HG03159 (cell line): ENCODE measurements around the gene TEPSIN.

Source experiments
- ATAC-seq: cut with Tn5 transposase; IDR thresholded peaks from one replicate; pipeline ENCODE4 v1.9.1; 2021; ENCODE audit warnings: mild to moderate bottlenecking, moderate library complexity; ENCODE audit not compliant: unreplicated experiment

Gene TEPSIN, protein sequence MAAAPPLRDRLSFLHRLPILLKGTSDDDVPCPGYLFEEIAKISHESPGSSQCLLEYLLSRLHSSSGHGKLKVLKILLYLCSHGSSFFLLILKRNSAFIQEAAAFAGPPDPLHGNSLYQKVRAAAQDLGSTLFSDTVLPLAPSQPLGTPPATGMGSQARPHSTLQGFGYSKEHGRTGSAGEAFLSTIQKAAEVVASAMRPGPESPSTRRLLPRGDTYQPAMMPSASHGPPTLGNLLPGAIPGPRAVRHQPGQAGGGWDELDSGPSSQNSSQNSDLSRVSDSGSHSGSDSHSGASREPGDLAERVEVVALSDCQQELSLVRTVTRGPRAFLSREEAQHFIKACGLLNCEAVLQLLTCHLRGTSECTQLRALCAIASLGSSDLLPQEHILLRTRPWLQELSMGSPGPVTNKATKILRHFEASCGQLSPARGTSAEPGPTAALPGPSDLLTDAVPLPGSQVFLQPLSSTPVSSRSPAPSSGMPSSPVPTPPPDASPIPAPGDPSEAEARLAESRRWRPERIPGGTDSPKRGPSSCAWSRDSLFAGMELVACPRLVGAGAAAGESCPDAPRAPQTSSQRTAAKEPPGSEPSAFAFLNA

DNA sequence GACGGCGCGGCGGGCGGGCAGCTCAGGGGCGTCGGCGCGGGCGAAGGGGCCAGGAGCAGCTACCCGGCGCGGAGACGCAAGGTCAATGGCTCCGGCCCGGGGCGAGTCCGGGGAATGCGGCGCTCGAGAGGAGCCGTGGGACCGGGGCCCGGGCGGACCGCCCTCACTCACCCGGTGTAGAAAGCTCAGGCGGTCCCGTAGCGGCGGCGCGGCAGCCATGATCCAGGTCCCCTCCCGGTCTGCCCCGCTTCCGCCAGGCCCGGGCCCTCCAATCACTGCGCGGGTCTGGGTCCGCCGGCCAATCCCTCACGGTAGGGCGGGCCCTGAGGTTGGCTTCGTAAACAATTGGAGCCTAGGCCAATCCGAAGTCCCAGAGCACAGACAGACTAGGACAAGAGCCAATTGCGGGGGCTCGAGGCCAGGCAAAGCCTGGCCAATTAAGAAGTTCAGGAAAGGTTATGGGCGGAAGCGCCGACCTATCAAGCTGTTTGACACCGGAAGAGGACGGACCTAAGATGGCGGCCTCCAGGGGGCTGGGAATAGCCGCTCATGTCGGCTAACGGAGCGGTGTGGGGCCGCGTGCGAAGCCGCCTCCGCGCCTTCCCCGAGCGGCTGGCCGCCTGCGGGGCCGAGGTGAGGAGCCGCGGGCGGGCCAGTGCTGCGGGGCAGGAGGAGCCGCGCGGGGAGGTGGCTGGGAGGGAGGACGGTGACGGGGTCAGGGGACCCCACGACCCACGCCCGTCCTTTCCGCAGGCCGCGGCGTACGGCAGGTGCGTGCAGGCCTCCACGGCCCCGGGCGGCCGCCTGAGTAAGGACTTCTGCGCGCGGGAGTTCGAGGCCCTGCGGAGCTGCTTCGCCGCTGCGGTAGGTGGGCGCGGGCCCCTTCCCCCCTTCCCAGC, at the start of gene TEPSIN, which contains the start of gene NDUFAF8:
Gene TEPSIN (minus strand): TSS at position 241 of the 899 bp plus-strand sequence. CDS start 22 bp downstream, at position 219.
Gene NDUFAF8 (plus strand): TSS at position 504 of the 899 bp plus-strand sequence. CDS start 46 bp downstream, at position 550.
- ATAC-seq = peak; percentile 93

DNA sequence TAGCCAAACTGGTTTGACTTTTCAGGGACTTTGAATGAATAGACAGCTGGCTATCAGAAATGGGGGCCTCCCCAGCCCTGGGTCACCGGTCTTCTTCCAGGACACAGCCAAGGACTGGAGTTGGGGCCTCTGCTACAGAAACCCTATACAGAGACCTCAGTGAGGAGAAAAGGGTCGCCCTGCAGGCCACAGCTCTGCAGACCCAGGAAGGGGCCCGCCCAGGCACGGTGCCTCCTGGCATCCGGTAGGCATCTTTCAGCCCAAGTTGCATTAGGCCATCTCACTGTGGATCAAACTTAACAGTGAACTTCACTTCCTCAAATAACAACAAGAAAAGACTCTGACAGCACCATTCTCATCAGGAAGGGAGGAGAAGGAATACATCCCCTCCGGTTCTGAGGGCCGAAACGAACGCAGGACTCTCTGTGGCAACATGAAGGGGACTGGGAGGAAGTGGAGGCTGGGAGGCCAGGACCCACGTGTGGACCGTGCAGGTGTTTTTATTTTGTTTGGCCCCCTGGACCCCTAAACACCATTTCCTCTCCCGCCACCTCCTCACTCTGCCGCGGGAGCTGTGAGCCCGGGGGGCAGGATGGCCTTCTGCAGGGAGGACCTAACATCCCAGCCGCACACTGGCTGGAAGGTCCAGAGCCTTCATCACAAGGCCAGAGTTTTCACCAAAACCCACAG, 49.0 kb upstream of the TEPSIN start:
- ATAC-seq = no peak

DNA sequence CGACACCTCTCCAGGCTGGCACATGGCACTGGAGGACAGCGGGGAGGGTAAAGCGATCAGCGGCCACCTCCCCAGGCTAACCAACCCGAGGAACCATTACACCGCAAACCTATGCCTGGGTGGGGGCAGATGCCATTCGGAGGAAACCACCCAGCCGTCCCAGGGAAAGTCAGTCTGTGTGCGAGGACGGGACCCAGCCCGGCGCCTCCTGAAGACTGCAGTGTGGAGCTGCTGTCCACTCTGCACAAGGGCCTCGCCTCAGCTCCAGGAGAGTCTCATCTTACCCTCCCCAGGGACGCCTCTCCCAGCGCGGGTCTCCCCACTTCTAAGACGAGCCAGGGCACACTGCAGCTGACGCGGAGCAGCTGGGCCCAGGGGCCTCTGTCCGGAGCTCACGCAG, 48.3 kb upstream of the TEPSIN start:
- ATAC-seq = no peak

DNA sequence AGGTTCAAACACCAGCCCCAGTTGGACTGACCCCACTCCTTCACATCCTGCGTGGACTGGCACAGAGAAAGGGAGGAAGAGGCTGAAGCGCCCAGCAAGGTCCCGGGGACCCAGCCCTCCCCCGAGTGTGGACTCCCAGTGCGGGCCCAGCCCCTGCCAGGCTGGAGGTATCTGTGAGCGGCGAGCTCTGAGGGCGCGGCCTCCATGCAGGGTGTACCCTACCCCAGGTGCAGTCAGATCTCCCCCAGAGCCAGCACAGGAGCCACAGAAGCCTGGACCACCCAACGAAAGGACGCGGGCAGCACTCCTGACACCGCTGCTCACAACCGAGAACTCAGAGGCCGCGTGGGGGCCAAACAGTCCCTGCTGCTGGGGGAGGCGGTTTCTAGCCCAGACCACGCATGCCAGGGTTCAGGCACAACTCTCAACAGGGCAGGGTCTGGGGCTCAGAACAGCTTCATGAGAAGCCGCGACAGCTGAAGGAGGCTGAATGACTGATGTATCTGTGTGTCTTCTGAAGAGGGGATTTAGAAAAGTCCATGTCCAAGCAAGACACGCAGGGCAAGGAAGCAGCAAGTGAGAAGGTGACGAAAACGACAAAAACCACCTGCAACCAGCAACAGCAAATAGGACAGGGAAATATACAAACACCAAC, 47.8 kb upstream of the TEPSIN start:
- ATAC-seq = no peak

DNA sequence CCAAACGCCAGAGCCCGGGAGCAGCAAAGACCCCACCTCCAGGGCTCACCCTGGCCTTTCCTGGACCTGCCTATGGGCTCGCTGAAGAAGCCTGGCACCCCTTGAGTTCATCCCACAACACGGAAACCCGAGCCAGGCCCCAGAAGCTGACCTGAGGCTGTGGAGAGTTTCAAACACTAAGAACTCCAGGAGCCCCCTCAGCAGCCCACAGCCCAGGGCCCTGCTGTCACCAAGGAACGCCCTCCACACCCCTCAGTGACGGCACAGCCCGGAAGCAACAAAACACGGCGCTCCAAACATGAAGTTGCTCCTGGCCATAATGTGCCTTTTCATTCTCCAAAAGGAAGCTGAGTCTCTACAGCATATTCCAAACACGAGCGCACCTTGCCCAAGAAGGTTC, 47.0 kb upstream of the TEPSIN start:
- ATAC-seq = no peak

DNA sequence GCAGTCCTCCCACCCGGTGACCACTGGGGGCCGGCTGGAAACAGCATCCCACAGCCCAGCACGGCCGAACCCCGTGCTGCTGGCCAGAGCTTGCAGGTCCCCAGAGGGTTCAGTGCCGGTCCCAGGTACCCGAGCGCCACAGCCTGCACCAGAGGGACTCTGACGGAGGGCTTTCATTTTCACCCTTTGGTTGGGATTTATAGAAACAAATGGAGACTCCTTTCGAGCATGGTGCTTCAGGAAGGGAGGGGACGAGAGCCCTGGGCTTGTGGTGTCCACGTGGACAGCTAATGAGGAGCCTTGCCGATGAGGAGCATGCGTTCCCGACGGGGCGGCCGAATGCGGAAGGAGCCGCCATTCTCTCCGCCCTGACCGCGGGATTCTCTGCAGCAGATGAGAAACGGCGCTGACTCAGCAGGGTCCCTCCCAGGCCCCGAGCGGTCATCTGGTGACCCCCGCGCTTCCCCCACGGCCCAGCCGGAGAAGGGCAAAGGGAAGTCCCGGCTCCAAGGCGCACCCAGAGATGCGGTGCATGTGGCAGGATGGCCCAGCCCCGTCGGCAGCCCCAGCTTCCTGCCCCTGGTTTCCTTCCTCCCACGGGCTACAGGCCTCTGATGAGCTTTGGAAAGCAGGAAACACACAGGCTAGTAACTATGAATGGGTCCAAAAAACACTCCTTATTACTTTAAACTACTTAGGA, 46.5 kb upstream of the TEPSIN start:
- no peak for ATAC-seq

DNA sequence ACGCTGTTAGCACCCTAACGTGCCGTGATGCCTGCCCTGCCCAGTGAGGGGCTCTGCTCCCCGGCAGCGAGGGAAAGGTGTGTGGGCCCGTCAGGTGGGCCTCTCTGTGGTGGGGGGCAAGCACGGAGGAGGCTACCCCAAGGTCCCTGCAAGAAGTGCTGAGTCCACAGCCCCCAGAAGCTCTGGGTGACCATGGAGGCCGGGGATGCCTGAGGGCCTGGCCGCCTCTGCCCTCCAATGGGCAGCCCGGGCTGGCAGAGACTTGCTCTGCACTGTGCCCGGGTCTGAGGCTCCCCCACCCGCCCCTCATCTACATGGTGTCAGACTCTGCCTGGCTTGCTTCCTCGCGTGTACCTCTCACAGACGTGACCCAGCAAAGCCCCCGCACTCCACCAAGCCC, 44.0 kb upstream of the TEPSIN start:
- ATAC-seq = no peak

DNA sequence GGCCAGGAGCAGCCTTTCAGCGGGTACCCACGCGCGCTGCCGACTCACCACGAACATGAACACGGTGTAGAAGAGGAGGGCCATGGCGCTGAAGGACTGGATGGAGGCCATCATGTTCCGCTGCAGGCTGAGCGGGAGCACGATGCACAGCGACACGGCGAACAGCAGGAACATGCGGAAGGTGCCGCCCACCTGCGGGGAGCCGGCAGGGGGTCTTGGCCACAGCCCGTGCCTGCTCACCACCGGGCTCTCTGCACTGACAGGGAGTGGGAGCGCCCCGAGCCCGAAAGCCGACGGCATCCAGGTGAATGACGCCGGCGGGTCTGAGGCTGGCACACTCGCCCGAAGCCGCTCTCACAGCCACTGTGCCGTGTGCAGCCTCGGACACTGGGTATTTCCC, 43.3 kb upstream of the TEPSIN start:
- ATAC-seq = no peak

DNA sequence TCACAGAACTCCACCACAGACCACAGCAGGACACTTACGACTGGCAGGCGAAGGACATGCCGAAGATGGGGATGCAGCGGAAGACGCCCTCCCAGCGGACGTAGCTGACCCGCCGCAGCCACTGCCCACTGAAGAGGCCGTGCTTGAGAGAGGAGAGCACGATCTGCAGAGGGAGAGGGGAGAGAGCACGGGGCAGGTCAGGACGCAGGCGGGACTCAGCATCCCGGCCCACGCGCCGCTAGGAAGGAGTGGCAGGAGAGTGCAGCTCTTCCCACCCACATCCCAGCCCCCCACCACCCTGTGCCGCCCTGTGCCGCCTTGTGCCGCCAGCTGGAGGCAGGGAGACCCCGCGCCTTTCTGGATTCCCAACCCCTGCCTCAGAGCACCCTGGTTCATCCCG, 41.7 kb upstream of the TEPSIN start:
- ATAC-seq = no peak

DNA sequence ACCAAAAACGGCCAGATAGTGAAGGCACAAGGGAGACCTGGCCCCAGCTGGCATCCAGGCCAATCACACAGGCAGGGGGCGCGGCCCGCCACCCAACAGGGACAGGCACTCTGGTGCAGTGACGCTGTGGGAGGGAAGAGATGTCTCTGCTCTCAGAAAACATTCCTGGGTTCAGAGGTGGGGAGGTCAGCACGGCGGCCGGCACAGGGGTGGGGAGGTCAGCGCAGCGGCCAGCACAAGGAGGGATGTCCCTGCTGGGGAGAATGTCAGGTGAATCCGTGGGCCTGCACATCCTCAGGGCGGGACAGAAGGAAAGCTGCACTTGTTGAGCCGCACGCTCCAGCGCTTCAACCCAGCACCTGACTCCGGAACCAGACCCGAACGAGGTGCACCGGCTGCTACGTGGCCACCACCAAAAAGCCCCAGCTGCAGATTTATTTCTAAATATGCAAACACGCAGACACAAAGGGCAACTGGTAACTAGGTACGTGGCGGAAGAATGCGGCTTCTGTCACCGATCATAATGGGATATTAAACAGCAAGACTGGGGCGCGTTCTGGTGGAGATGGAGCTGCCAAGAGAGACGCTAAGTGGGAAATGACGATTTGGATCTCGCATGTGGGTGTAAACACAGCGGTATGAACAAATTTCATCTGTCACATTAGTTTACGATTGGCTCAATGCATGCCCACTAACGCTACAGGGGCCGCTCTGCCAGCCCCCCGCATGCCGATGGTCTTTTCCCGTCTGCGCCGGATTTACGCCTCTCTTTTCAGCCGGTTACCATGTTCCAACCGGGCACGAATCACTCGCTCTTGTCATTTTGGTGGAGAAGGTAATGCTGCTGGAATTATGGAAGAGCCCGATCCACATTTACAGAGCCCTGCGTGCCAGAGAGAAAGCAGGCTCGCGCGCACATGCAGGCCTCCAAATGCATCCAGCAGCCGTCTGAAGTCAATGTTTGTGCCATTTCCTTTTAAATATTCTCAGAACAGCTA, 40.7 kb upstream of the TEPSIN start:
- ATAC-seq = no peak

DNA sequence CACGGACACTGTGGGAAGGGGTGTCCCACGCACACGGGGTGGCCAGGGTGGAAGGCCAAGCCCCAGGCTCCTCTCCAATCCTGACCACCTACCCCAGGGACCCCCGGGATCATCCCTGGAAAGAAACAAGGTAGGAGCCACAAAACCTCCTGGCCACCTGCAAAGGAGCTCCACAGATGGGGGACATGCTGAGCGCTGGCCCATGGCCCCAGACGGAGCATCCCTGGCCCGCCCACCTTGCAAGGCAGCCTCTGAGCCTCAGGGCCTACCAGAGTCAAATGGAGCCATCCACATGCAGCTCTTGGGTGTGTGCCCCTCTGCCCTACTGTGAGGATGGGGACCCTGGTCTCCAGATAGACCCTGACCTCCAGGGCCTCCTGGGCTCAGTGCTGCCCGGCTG, 40.0 kb upstream of the TEPSIN start:
- no peak for ATAC-seq

DNA sequence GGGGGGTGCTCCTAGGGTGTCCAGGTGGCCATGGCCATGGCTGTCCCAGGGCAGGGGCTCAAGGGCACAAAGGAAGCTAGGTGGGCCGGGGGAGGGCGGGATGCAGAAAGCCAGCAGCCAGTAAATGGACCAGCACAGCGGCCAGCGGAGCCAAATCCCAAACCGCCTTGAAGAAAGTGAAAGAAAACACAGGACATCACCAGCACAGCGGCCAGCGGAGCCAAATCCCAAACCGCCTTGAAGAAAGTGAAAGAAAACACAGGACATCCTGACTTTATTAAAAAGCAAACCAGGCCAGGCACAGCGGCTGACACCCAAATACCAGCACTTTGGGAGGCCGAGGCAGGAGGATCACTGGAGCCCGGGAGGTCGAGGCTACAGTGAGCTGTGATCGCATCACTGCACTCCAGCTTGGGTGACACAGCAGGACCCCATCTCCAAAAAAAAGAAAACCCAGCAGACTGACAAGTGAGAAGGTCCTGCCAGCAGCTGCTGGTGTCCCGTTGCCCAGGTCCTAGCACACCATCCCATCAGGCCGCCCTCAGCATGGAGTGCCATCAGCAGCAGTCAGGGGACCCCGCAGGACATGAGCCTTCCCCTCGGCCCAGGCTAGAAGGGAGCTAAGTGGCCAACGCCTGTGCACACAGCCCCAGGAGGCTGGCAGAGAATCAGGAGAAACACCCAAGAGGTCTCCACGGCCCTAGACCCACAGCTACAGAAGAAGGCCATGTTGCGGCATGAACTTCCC, 39.3 kb upstream of the TEPSIN start:
- ATAC-seq = no peak

DNA sequence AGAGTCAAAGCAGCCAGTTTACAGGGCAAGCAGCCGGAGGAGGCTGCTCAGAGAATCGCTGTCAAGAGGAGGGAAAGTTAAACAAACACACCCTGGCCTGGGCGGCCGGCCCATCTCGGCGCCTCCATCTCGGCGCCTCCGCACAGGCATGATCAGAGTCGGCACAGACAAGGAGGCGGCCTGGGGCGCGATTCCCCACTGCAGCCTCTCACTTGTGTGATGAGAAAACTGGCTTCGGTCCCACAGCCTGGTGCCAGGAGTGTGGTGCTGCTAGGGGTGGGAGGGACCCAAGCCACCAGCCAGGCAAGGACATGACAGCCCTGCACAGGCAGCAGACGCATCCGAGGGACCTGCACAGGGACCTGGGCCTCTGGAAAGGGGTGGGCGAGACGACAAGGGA, 38.6 kb upstream of the TEPSIN start:
- no peak for ATAC-seq

DNA sequence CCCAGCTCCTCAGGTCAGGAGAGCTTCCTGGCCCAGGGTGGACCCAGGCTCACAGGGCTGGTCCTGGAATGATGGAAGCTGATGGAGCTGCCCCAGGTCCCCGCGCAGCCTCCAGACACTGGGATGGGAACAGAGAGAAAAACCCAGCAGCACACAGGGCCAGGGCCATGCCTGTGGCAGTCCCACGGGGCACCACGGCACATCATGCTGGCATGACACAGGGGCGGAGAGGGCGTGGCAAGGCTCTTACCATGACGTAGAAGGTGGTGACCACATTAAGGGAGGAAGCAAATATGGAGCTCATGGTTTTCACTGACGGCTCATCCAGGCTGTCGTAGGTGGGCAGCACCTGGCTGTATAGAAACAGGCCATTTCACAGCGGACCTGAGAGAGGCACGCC, 37.9 kb upstream of the TEPSIN start:
- ATAC-seq = no peak

DNA sequence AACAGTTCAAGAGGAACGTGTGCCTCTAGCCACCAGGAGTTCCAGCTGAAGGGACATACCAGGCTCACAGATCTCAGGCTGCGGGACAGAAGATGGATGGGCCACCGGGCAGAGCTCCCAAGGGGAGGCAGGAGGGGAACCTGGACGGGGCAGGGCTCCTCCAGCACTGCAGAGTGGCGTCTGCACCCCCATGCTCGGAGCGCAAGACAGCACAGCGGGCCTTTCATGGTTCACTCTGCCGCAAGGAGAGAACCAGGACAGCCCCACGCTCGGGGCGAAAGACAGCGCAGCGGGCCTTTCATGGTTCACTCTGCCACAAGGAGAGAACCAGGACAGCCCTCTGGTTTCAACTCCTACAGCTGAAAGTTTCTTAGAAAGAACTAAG, 35.6 kb upstream of the TEPSIN start:
- no peak for ATAC-seq

DNA sequence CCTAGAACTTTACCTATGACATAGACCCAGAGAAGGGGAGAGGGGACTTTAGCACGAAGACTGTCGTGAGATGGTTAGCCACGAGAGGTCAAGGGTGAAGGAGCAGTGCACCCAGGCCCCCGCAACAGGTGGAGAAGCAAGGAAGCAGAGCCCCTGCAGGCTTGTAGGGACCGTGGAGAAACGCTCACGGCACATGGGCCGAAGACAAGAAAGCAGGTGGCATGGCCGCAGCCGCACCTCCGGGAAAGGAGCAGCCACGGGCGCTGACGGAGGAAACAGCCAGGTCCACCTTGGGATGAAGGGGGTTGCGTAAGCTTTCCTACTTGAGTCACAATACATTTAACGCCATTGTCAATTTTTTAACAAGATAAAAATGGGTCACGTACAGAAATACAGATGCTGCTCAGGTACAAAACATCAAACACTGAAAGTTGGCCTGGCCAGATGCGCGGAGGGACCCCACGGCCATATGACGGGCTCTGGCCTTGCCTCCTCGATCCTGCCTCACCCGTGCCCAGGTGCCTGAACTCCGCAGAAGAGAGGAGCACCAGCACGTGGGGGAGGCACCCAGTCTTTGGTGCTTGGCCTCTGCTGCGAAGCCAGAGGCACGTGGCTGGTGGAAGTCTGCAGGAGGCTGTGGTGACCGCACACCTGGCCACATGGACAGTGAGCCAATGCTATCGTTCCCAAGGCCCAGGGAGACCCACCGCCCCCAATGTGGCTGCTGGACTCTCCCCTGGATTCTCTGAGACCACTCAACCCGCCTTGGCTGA, 35.0 kb upstream of the TEPSIN start:
- no peak for ATAC-seq

DNA sequence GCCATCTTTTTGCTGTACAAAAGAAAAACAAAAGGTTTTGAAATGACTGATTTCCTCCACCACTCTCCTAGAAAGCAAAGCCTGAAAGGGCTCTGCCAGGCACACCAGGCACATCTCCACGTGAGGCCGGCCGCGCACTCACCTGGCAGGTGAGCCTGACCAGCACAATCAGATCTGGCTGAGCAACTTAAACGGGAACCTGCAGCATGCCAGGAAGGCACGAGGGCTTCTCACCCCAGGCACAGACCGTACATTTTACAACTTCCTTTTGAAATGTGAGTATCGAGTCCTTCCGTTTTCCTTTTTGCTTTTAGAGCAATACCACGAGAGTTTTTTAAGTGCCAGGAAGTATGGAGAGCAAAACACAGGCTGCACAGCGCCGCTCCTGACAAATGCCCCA, 33.8 kb upstream of the TEPSIN start:
- no peak for ATAC-seq
